Ascending aorta (tissue), 2 donors: ENCODE results near the gene HBA2. TPM values are rescaled to one million over a fixed set of nuclear protein-coding genes. Genes with fewer than 3 reads are reported as not detected.
"Not testable (repeated sequence)": the region's sequence is repeated elsewhere in the genome, so short reads cannot be mapped to it uniquely, and the experiment has no call there.

Experiments
- DNase-seq, 2 donors: peaks; one replicate each; pipeline ENCODE4 v3.0.0-alpha.2; 2019; ENCODE audit warnings: low spot score in 2 of 2
- H3K27ac ChIP-seq, 2 donors: fragments of 200-600 bp; sonication (generic); one replicate each; pipeline ENCODE4 v1.5.1; 2016 to 2017; ENCODE audit warnings: mild to moderate bottlenecking in 1 of 2
- H3K27me3 ChIP-seq: fragments of 200-600 bp; sonication (generic); one replicate; pipeline ENCODE4 v1.5.1; 2017
- H3K36me3 ChIP-seq, 2 donors: fragments of 200-600 bp; sonication (generic); one replicate each; pipeline ENCODE4 v1.5.1; 2016
- H3K4me1 ChIP-seq, 2 donors: fragments of 200-600 bp; sonication (generic); one replicate each; pipeline ENCODE4 v1.5.1; 2016 to 2017; ENCODE audit warnings: mild to moderate bottlenecking in 1 of 2
- H3K4me3 ChIP-seq, 2 donors: fragments of 200-600 bp; sonication (generic); one replicate each; pipeline ENCODE4 v1.5.1; 2016 to 2017; ENCODE audit warnings: mild to moderate bottlenecking in 1 of 2
- H3K9me3 ChIP-seq, 2 donors: fragments of 200-600 bp; sonication (generic); one replicate each; pipeline ENCODE4 v1.5.1; 2016
- intact Hi-C: fragments of 100-400 bp; cut with DNase I; formaldehyde crosslinking; loops from one replicate; pipeline ENCODE4 v1.15.1; 2023
- total RNA-seq: library from RNA; depleted of rRNA; stranded (reverse); fragments of >200 nt; gene quantifications from one replicate; pipeline ENCODE4 v1.1.0, GENCODE V29; 2016
- TF ChIP-seq, protein P1 (sequence below), 3 experiments: fragments of 200-600 bp in 2 of 3; fragments of 450-650 bp in 1 of 3; sonication (generic) in 2 of 3; IDR thresholded peaks; one replicate each; pipeline ENCODE4 v1.5.1; 2016 to 2019; ENCODE audit warnings: antibody characterized with exemption in 3 of 3, mild to moderate bottlenecking in 1 of 3, moderate library complexity in 1 of 3

Gene HBA2
- total RNA-seq, 1 donor from 2014 or later = 4,439 TPM

DNA sequence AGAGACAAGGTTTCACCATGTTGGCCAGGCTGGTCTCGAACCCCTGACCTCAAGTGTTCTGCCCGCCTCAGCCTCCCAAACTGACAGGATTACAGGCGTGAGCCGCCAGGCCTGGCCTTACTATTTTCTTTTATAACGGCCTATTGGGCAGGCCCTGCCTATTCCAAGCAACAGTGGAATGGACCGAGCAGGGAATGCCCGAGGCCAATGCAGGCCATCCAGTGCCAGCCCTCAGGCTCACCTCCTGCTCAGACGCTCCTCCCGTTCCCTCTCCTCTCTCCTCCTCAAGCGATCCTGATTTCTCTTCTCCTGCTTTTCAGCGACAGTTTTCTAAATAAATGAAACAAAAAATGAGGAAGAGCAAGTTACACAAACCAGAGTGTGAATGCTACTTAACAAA lies 20.0 kb downstream of the HBA2 start:
- no peak for DNase-seq
- Histone ChIP-seq H3K27ac (no peak overlapping the region), H3K9me3 (no peaks in the 10 kb centered on the region), H3K36me3 (peaks cover 97% of the 10 kb centered on the region in 2 donors), H3K4me1 (no peaks in the 10 kb centered on the region), H3K4me3 (no peak overlapping the region), H3K27me3 (no peaks in the 10 kb centered on the region)
- TF ChIP-seq, protein P1, sequence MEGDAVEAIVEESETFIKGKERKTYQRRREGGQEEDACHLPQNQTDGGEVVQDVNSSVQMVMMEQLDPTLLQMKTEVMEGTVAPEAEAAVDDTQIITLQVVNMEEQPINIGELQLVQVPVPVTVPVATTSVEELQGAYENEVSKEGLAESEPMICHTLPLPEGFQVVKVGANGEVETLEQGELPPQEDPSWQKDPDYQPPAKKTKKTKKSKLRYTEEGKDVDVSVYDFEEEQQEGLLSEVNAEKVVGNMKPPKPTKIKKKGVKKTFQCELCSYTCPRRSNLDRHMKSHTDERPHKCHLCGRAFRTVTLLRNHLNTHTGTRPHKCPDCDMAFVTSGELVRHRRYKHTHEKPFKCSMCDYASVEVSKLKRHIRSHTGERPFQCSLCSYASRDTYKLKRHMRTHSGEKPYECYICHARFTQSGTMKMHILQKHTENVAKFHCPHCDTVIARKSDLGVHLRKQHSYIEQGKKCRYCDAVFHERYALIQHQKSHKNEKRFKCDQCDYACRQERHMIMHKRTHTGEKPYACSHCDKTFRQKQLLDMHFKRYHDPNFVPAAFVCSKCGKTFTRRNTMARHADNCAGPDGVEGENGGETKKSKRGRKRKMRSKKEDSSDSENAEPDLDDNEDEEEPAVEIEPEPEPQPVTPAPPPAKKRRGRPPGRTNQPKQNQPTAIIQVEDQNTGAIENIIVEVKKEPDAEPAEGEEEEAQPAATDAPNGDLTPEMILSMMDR (IDR thresholded peaks at IDR 0.05) = no peak
- intact Hi-C loops = no loop called here

- Histone ChIP-seq H3K27me3 (no peaks in the 10 kb centered on the region), H3K9me3 (no peaks in the 10 kb centered on the region), H3K36me3 (peaks cover 98% of the 10 kb centered on the region in 2 donors), H3K27ac (no peak overlapping the region), H3K4me1 (no peaks in the 10 kb centered on the region), H3K4me3 (no peak overlapping the region)
- DNase-seq = no peak
- TF ChIP-seq, protein P1 (IDR thresholded peaks at IDR 0.05) = no peak
- intact Hi-C loops = no loop called here
Measured at GRCh38 chr16:193441-193840, 20.8 kb downstream of the HBA2 start.

GRCh38 chr16:194516-194915 lies 21.8 kb downstream of the HBA2 start:
- H3K9me3 ChIP-seq = no peaks in the 10 kb centered on the region
- intact Hi-C loops = no loop called here
- no peak overlapping the region for H3K27ac ChIP-seq
- H3K36me3 ChIP-seq = peaks cover 98% of the 10 kb centered on the region in 2 donors
- no peaks in the 10 kb centered on the region for H3K4me1 ChIP-seq
- no peak for DNase-seq
- TF ChIP-seq, protein P1 (IDR thresholded peaks at IDR 0.05) = no peak
- no peaks in the 10 kb centered on the region for H3K27me3 ChIP-seq
- H3K4me3 ChIP-seq = no peak overlapping the region

DNA sequence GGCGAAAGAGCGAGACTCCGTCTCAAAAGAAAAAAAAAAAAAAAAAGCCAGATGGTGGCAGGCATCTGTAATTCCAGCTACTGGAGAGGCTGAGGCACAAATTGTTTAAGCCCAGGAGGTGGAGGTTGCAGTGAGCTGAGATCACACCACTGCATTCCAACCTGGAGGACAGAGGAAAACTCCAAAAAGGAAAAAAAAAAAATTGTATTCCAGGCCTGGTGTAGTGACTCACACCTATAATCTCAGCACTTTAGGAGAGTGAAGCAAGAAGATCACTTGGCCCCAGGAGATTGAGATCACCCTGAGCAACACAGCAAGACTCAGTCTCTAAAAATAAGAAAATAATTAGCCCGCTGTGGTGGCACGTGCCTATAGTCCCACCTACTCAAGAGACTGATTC lies 27.7 kb downstream of the HBA2 start:
- Histone ChIP-seq H3K36me3 (peaks cover 84 to 85% of the 10 kb centered on the region in 2 donors), H3K9me3 (no peaks in the 10 kb centered on the region), H3K27ac (no peak overlapping the region), H3K4me3 (no peak overlapping the region), H3K4me1 (no peaks in the 10 kb centered on the region), H3K27me3 (no peaks in the 10 kb centered on the region)
- DNase-seq = no peak
- intact Hi-C loops = no loop called here
- TF ChIP-seq, protein P1 (IDR thresholded peaks at IDR 0.05) = no peak

DNA sequence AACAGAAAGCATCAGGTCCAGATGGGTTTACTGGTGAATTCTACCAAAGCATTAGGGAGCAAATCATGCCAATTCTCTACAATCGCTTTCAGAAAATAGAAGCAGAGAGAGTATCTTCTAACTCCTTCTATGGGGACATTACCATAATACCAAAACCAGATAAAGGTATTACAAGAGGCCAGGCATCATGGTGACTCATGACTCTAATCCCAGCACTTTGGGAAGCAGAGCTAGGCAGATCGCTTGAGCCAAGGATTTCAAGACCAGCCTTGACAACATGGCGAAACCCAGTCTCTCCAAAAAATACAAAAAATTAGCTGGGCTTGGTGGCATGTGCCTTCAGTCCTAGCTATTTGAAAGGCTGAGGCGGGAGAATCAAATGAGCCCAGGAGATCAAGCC lies 30.6 kb downstream of the HBA2 start:
- intact Hi-C loops = no loop called here
- H3K4me1 ChIP-seq = no peaks in the 10 kb centered on the region
- TF ChIP-seq, protein P1 (IDR thresholded peaks at IDR 0.05) = no peak
- no peak overlapping the region for H3K27ac ChIP-seq
- no peak overlapping the region for H3K4me3 ChIP-seq
- H3K27me3 ChIP-seq = no peaks in the 10 kb centered on the region
- peaks cover 84 to 85% of the 10 kb centered on the region in 2 donors for H3K36me3 ChIP-seq
- H3K9me3 ChIP-seq = no peaks in the 10 kb centered on the region
- DNase-seq = no peak

DNA sequence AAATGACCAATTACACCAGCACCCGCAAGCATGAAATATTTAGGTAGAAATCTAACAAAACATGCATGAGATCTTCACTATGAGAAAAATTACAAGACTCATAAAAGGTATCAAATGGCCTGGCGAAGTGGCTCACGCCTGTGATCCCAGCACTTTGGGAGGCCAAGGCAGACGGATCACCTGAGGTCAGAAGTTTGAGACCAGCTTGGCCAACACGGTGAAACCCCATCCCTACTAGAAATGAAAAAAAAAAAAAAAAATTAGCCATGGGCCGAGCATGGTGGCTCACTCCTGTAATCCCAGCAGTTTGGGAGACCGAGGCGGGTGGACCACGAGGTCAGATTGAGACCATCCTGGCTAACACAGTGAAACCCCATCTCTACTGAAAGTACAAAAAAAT lies 31.4 kb downstream of the HBA2 start:
- H3K27ac ChIP-seq, intact Hi-C loops, DNase-seq, H3K4me1 ChIP-seq, H3K4me3 ChIP-seq, H3K9me3 ChIP-seq, H3K27me3 ChIP-seq: not testable (repeated sequence)
- peaks cover 80 to 85% of the 10 kb centered on the region in 2 donors for H3K36me3 ChIP-seq

DNA sequence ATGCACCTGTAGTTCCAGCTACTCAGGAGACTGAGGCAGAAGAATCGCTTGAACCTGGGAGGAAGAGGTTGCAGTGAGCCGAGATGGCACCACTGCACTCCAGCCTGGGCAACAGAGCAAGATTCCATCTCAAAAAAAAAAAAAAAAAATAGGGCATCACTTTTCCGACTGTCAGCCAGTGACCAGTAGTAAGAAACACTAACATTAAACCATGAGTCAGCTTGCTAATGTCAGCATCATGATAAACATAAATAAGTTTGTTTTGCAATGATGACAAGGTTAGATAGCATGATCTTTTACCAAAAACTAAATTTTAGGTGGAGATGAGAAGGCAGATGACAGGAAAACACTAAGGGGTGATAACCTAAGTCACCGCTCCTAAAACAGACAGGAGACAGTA lies 36.7 kb downstream of the HBA2 start:
- H3K4me1 ChIP-seq, H3K4me3 ChIP-seq, intact Hi-C loops, H3K27ac ChIP-seq, H3K9me3 ChIP-seq, H3K27me3 ChIP-seq, DNase-seq: not testable (repeated sequence)
- peaks cover 57 to 81% of the 10 kb centered on the region in 2 donors for H3K36me3 ChIP-seq

DNA sequence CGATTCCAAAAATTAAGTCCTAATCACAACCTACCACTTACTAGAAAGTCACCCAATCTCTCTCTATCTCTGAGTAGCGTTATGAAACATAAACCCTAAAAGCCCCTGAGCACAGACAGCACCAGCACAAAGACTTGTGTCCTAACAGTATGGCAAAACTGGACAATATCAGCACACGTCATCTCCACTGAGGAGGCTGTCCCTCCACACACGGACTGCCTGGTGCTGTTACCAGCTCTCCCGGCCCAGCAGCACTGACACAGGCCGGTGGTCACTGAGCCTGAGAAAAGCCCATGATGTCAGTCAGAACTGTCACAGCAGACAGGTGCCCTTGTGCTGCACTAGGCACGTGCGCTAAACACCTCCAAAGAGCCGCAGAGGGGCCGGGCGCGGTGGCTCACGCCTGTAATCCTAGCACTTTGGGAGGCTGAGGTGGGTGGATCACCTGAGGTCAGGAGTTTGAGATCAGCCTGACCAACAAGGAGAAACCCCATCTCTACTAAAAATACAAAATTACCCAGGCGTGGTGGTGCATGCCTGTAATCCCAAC lies 39.0 kb downstream of the HBA2 start:
- H3K36me3 ChIP-seq = peaks cover 53 to 78% of the 10 kb centered on the region in 2 donors
- H3K4me1 ChIP-seq, H3K9me3 ChIP-seq, H3K27ac ChIP-seq, H3K4me3 ChIP-seq, DNase-seq, H3K27me3 ChIP-seq, intact Hi-C loops: not testable (repeated sequence)
